Left kidney (tissue), 2 donors: ENCODE measurements around the gene CCL8. TPM values are rescaled to one million over a fixed set of nuclear protein-coding genes. Genes with fewer than 3 reads are reported as not detected.
A peak's percentile ranks its signal among the peaks of the same experiment; 100 is the strongest.

Experiments
- DNase-seq: peaks from one replicate; pipeline ENCODE4 v3.0.0-alpha.2; 2013
- polyA plus RNA-seq: library from polyadenylated mRNA; unstranded; fragments of 120-200 nt; gene quantifications from one replicate; pipeline ENCODE4 v1.2.1, GENCODE V29; 2013; ENCODE audit not compliant: insufficient read length

The CCL8 gene
- polyA plus RNA-seq, 1 donor, result 0.15 TPM

- DNase-seq, result no peak
These were observed 5.0 kb upstream of the CCL8 start for GRCh38 chr17:34314279-34314678.

- DNase-seq, result no peak
These were observed 761 bp upstream of the CCL8 start for GRCh38 chr17:34318474-34318873.

DNA sequence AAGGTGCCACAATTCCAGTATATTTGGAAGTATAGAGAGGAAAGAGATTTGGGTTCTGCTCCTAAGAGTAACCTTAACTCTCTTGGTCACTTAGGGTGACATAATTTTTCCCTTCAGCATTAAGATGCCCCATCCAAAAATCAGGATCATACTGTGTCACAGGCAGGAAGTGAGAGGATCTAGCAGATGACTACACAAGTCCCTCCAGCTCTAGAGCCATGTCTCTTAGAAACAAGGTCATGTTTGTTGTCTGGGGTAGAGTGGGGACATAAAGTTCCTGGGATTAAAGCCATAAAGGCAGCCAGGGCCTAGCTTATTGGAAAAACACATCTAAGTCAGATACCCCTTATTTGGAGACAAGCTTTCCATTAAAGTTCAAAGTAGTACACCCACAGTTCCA, 2.7 kb downstream of the CCL8 start:
- DNase-seq, result no peak

- DNase-seq, result peak; percentile 24
These were observed 8.3 kb downstream of the CCL8 start for GRCh38 chr17:34327580-34327979.

- no peak for DNase-seq
These were observed 18.5 kb downstream of the CCL8 start for GRCh38 chr17:34337701-34338100.

- no peak for DNase-seq
These were observed 20.0 kb downstream of the CCL8 start for GRCh38 chr17:34339138-34339770.

- DNase-seq, result no peak
These were observed 22.7 kb downstream of the CCL8 start for GRCh38 chr17:34341916-34342315.

- DNase-seq, result no peak
These were observed 27.8 kb downstream of the CCL8 start for GRCh38 chr17:34347063-34347462.

DNA sequence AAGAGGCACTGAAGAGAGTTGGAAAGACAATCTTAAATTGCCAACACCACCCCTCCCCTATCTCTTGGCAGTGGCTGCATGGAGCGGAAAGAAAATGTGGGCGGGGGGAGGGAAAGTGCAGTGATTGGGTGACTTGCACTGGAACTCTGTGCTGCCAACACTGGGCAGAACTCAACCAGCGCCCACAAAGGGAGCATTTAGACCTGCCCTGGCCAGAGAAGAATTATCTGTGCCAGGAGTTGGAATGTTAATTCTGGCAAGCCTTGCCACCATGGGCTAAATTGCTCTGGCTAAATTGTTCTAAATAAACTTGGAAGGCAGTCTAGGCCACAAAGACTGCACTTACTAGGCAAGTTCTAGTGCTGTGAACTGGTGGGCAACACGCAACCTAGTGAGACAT, 30.5 kb downstream of the CCL8 start:
- DNase-seq, result no peak

DNA sequence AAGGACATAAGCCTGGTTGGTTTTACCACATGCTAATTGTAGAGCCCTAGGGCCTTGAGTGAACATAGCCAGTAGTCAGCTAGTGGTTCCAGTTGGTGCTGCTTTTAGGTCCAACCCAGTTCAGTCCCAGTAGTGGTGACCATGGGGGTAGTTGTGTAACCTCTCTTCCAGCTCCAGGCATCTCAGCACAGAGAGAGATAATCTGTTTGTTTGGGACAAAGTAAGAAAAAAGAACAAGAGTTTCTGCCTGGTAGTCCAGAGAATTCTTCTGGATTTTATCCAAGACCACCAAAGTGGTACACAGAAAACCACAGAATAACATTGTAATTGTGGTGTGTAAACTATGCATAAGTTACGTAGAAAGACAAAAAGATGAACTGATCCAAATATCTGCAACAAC, 31.9 kb downstream of the CCL8 start:
- no peak for DNase-seq

GRCh38 chr17:34352191-34352590, 33.0 kb downstream of the CCL8 start:
- DNase-seq, result no peak

GRCh38 chr17:34354637-34355036, 35.4 kb downstream of the CCL8 start:
- DNase-seq, result no peak

- DNase-seq, result no peak
These were observed 37.0 kb downstream of the CCL8 start, which contains the start of gene CCL13 for GRCh38 chr17:34356194-34356593. TSS of gene CCL13 (plus strand) at chr17:34356480. CDS start at chr17:34356527, 47 bp downstream.

DNA sequence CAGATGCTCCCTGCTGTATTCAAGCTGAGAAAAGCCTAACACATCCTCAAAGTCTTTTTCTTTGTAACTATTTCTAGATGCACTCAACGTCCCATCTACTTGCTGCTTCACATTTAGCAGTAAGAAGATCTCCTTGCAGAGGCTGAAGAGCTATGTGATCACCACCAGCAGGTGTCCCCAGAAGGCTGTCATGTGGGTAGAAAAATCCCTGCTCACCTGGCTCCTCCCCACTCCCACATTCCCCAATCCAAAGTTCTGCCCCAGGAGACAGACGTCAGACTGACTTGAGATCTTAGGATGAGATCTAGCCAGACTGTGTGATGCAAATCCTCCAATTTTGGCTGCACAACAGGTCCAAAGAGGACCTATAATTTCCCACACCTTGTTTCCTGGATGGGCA, 38.2 kb downstream of the CCL8 start:
- no peak for DNase-seq

- DNase-seq, result no peak
These were observed 39.4 kb downstream of the CCL8 start for GRCh38 chr17:34358631-34359030.

GRCh38 chr17:34360601-34361270, 41.5 kb downstream of the CCL8 start:
- no peak for DNase-seq

DNA sequence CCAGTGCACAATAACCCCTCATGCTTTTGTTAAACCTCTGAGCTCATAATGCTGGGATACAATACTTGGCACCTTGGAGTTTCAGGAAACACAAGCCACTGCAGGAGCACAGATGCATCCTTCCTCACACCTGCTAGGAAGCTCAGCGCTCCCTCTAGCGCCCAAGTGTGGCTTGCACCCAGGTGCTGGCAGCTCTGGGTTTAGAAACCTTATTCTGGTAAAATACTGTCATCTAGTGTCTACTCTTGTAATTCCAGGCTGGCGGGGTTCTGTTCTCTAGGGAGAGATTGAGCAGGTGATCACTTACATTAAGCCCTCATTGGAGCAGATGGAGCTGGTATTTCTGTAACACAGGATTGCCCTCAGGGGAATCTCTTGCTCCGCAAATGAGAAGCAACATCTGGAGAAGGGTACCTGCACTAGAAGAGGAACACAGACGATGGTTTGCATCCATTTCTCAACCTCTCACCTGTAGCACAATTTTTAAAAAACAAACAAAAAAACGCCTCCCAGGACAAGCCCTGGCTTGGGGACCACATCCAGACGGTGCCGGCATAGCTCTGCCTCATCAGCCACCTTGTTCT, 42.3 kb downstream of the CCL8 start:
- peak; percentile 88 for DNase-seq

DNA sequence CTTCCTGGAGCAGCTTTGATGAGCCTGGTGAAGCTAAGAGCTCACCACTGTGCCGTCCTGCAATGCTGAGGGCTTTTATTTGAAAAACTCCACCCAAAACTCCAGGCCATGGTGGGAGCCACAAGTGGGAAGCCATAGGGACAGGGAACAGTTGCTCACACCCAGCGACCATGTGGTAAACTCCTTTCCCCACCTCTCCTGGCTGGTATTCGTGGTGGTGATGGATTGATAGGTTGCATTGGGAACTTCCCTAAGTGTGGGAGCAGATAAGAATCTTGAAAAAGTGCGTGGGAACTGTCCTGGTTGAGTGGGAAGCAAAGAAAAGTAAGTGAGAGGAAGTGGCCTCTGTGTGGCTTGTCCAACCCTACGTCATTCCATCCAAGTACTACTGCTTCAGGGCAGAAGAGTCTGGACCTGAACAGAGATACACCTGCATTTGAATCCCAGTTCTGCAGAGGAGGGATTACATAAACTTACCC, 44.0 kb downstream of the CCL8 start, which contains the start of gene CCL1:
CCL1 (minus strand) TSS at position 51 of the 479 bp plus-strand sequence. CDS start 72 bp downstream, outside the sequence.
- no peak for DNase-seq

DNA sequence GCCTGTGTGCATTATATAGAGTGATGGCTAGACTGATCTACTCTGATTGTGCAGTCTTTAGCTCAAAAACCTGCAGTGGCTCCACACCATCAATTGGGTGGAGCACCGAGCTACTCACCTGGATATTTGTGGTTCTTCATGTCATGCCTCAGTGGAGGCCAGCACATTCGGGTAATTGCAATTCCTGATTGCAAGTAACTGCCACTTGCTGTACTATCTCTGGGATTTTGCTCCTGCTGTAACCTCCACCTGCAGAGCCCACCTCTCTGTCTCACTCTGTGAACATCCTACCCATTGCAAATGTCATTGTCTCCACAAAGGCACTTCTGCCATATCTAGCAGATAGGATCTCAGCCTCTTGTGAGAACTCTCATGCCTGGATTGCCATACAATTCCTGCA, 45.5 kb downstream of the CCL8 start:
- no peak for DNase-seq

DNA sequence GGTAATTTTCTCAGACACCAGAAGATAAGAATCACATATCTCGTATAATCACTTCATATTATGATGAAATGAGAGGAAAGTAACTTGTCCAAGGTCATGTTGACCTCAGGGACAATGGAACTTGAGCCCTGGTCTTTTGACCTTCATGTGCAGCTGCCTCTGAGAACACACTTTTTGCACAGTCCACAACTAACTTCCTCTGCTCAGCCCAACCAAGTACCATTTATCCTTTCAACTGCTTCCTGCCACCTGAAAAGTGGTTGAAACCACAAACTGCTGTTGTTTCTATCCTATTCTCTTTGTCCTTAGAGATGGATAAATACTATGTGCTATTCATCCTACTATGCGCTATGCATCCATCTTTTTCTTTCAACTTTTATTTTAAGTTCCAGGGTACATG, 46.1 kb downstream of the CCL8 start:
- no peak for DNase-seq

- no peak for DNase-seq
These were observed 46.8 kb downstream of the CCL8 start for GRCh38 chr17:34366010-34366409.

- no peak for DNase-seq
These were observed 47.4 kb downstream of the CCL8 start for GRCh38 chr17:34366529-34367107.
